GM19239 (cell line): Measurements from ENCODE around the gene CLGN.
"Not testable (repeated sequence)": the region's sequence is repeated elsewhere in the genome, so short reads cannot be mapped to it uniquely, and the experiment has no call there.

Experiments
- DNase-seq: peaks from one replicate; pipeline ENCODE4 v3.0.0; 2011; ENCODE audit warnings: low spot score; ENCODE audit not compliant: insufficient read length
- FAIRE-seq: peaks from 2 replicates; lab custom pipeline; 2011; peaks lifted over from hg19 to GRCh38; lab: Jason Lieb, UNC

The CLGN gene, protein sequence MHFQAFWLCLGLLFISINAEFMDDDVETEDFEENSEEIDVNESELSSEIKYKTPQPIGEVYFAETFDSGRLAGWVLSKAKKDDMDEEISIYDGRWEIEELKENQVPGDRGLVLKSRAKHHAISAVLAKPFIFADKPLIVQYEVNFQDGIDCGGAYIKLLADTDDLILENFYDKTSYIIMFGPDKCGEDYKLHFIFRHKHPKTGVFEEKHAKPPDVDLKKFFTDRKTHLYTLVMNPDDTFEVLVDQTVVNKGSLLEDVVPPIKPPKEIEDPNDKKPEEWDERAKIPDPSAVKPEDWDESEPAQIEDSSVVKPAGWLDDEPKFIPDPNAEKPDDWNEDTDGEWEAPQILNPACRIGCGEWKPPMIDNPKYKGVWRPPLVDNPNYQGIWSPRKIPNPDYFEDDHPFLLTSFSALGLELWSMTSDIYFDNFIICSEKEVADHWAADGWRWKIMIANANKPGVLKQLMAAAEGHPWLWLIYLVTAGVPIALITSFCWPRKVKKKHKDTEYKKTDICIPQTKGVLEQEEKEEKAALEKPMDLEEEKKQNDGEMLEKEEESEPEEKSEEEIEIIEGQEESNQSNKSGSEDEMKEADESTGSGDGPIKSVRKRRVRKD

GRCh38 chr4:140427106-140427918 is at the start of gene CLGN:
Gene CLGN, minus strand, starts transcription at chr4:140427648. Its CDS starts 14,570 bp downstream, at chr4:140413078.
- no peak for FAIRE-seq

GRCh38 chr4:140472156-140472555 is 44.7 kb upstream of the CLGN start:
- DNase-seq (no peak), FAIRE-seq (no peak)

More at GRCh38 chr4:140427106-140427918, at the start of gene CLGN:
- peak; percentile 38 for DNase-seq

DNA sequence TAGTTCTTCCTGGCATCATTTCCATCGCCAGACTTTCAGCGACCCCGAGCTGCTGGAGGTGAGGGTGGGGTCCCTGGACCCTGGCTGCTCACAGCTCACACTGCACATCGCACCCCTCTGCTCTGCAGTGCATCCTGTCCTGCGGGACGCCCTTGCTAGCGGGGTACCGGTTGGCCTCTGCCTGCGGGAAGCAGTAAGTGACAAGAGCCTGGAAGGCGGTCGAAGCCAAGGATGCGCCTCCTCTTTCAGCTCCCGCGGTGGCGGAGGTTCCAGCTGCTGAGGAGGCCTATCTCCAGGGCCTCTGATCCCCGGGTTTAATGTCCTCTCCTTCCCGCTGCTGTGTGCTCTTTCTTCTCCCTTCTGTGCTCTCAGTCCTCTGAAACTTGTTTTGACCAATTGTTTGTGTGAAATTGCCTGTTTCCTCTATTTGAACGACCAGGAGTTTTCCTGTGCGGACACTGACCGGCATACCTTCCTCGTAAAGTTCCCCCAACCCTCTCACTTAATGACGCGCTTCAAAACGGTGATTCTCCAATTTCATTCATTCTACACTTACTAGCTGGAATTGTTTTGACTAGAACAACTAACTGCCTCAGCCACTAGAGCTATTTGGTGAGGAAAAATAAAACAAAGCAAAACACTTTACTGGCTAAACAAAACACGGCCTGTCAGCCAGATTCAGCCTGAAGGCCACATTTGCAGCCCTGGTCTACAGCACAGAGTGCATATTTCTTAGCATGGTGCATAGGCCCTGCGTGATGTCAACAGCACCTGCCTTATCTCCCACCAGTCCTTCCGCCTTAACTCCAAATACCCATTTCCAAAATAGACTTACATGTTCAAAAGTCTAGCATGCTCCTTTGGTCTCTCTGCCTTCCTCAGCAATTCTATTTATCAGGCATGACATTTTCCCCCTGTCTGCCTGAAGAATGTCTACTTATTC is 42.6 kb upstream of the CLGN start:
- no peak for FAIRE-seq
- DNase-seq: no peak

DNA sequence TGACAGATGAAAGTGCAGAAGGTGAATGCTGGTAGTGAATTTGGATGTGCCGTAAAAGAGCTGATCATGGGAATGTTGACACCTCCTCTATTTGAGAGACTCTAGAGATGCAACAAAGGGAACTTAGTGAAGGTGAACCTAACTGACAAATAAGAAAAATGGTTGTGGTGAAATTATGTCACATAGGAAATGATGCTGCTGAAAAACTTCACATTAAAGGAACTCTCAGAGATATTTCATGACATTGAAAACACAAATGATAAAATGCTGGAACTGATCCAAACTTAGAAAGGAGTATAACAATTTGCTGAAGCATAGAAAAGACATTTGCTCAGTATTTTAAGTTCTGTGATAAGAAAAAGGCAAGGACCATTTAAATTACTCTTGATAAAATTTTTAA is 38.7 kb upstream of the CLGN start:
- DNase-seq (no peak), FAIRE-seq (no peak)

- no peak for FAIRE-seq
- DNase-seq: no peak
Measured at GRCh38 chr4:140463614-140464013, 36.2 kb upstream of the CLGN start.

DNA sequence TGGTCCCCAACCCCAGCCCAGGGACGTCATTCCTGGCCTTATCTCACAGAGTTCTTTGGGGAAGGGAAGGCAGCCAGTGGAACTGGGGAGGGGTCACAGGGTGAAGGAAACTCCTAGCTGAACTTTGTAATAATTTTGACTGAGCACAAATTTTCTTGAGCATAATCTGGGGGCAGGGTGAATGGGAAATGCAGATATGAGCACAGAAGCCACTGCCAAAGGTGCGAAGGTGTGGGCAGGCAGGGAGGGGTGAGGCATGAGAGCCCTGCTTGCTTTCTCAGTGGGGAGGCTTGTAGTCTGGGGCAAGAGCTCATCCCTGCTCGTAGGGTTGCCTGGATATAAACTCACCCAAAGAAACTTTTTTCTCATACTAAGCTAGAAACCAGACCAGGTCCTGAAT is 35.7 kb upstream of the CLGN start:
- DNase-seq (no peak), FAIRE-seq (no peak)

DNA sequence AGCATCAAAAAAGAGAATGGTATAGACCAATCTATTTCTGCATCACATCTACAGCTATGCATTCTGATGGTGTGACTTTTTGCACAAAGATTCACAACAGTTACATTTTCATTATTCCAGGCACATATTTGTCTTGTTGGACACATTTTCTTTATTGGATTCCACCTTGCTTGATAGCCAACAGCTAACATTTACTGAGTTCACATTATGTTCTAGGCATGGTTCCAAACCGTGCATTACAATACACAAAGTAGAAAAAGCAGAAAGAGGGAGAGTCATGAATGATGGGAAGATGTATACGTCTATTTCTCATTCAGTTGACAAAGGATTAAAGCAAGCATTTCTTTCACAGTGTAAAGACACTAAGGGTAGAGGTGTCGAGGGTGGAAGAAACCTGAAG is 22.9 kb upstream of the CLGN start:
- FAIRE-seq (no peak), DNase-seq (no peak)

DNA sequence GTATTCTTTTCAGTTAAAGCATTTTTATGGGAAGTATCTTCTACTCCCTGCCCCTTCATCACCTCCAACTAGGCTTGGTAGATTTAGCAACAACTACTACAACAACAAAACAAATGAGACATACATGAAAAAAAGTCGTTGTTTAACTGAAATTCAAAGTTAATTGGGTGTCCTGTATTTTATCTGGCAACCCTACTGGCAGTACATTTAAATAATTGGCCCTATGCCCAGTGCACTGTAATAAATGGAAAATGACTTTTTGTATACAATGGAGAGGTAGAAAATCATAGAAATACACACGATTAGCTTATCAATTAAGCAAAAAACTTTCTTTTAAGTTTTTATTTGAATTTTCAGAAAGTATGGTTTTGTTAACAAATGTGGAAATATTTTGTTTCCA is 21.4 kb upstream of the CLGN start:
- FAIRE-seq (no peak), DNase-seq (no peak)

DNA sequence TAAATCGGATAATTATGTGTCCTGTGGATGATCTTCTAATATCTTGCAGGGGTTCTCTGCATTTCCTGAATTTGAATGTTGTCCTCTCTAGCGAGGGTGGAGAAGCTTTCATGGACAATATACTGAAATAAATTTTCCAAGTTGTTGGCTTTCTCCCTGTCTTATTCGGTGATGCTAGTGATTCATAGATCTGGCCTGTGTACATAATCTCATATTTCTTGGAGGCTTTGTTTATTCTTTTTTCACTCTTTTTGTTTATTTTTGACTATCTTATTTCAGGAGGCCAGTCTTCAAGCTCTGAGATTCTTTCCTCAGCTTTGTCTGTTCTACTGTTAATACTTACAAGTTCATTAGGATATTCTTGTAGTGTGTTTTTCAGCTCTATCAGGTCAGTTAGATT is 20.7 kb upstream of the CLGN start:
- DNase-seq (no peak), FAIRE-seq (no peak)

GRCh38 chr4:140444347-140444746 is 16.9 kb upstream of the CLGN start:
- DNase-seq, FAIRE-seq: not testable (repeated sequence)

- DNase-seq: no peak
- no peak for FAIRE-seq
Measured at GRCh38 chr4:140439644-140440142, 12.2 kb upstream of the CLGN start.

GRCh38 chr4:140427919-140428471 is 547 bp upstream of the CLGN start:
- no peak for FAIRE-seq

DNA sequence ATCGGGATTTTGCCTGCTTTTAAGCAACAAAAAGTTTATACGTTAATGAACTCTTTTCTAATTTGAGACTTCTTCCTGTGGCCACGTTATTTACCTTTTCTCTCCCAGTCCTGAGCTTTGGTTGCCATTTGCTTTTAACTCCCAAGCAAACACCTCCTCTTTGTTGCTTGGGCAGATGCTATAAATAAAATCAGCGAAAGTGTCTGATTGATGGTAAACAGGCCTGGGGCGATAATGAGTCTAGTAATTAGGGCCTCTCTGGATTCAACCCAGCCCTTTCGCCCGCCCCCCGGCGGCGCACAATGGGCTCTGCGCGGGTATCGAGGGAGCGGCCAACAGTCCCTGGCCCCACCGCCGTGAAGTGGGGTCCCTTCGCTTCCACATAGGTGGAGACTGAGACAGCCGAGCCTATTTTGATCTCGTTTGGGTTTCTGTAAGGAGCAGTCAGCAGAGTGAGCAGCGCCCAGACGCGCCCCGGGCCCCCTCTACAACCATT is 790 bp downstream of the CLGN start:
- no peak for DNase-seq
- no peak for FAIRE-seq

More at GRCh38 chr4:140427919-140428471, 547 bp upstream of the CLGN start:
- DNase-seq: no peak

DNA sequence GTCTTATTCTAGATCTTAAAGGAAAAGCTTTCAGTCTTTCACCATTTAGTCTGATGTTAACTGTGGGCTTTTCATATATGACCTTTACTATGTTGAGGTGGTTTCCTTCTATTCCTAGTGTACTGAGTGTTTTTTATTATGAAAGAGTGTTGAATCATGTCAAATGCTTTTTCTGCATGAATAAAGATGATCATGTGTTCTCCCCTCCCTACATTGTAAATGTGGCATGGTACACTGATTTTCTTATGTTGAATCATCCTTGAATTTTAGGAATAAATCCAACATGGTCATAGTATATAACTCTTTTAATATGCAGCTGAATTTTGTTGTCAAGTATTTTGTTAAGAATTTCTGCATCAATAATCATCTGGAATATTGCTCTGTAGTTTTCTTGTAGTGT is 4.3 kb downstream of the CLGN start:
- DNase-seq (no peak), FAIRE-seq (no peak)

DNA sequence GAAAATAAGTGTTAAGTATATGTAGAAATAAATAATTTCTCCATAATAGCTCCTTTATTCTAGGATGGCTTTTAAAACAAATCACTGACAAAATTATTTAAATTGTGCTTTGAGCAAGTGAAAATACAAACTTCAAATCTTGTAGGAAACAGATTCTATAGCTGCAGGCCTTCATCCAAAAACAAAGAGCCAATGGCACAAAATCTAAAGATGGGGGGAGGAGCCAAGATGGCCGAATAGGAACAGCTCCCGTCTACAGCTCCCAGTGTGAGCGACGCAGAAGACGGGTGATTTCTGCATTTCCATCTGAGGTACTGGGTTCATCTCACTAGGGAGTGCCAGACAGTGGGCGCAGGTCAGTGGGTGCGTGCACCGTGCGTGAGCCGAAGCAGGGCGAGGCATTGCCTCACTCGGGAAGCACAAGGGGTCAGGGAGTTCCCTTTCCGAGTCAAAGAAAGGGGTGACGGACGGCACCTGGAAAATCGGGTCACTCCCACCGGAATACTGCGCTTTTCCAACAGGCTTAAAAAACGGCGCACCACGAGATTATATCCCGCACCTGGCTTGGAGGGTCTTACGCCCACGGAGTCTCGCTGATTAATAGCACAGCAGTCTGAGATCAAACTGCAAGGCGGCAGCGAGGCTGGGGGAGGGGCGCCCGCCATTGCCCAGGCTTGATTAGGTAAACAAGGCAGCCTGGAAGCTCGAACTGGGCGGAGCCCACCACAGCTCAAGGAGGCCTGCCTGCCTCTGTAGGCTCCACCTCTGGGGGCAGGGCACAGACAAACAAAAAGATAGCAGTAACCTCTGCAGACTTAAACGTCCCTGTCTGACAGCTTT is 14.1 kb downstream of the CLGN start:
- DNase-seq, FAIRE-seq: not testable (repeated sequence)

GRCh38 chr4:140408974-140409373 is 18.5 kb downstream of the CLGN start:
- DNase-seq (no peak), FAIRE-seq (no peak)

DNA sequence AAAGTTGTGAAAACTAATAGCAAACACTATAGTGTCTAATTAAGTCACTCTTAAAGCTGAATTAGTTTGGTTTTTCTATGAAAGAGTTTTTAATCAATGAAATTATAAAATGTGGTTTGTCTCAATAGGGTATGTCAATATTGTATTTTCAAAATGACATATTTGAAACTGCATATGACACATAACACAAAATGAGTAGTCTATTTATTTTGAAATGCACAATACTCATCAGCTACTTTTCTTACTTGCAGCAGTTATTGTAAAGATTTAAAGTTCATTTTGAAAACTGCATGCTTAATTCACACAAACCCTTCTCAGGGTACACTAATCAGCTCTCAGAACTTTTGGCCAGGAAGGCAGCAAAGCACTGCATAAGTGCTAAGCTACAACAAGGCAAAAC is 21.2 kb downstream of the CLGN start:
- no peak for FAIRE-seq

GRCh38 chr4:140400111-140400510 is 27.3 kb downstream of the CLGN start:
- FAIRE-seq (no peak), DNase-seq (no peak)

More for the DNA sequence above, 21.2 kb downstream of the CLGN start:
- no peak for DNase-seq
